GM12878 (cell line): ENCODE measurements around the gene OSM.

Experiments used
- CTCF ChIP-seq, 3 experiments: IDR thresholded peaks in 2 of 3; conservative IDR thresholded peaks in 1 of 3; 2 replicates each; pipeline ENCODE4 v1.5.1; 2011; ENCODE audit warnings: low read depth in 3 of 3, low read length in 3 of 3, mild to moderate bottlenecking in 3 of 3, control low read depth in 2 of 3, moderate library complexity in 2 of 3, inconsistent platforms in 1 of 3, mixed read lengths in 1 of 3; ENCODE audit not compliant: control insufficient read depth in 2 of 3, insufficient read depth in 1 of 3; ENCODE audit errors: extremely low read depth in 1 of 3
- NRF1 ChIP-seq: conservative IDR thresholded peaks from 2 replicates; pipeline ENCODE4 v1.6.1; 2011; ENCODE audit warnings: mild to moderate bottlenecking, low read depth, low read length, improper control_type of control experiment

GRCh38 chr22:30272781-30273601, 6.3 kb upstream of the OSM start:
- TF ChIP-seq NRF1 (no peak), CTCF (IDR thresholded peaks at IDR 0.05 in 2 of 3, conservative IDR thresholded peaks at IDR 0.05 in 1 of 3; ENCODE audit: control insufficient read depth in 2 of 3, extremely low read depth in 1 of 3, insufficient read depth in 1 of 3, low read depth in 3 of 3, low read length in 3 of 3) (no peak)
